HG03097 (cell line): ENCODE measurements around the gene SLC2A6.
A peak's percentile ranks its signal among the peaks of the same experiment; 100 is the strongest.
"Not testable (repeated sequence)": the region's sequence is repeated elsewhere in the genome, so short reads cannot be mapped to it uniquely, and the experiment has no call there.

Experiments used
- ATAC-seq: cut with Tn5 transposase; IDR thresholded peaks from one replicate; pipeline ENCODE4 v1.9.1; 2021; ENCODE audit not compliant: unreplicated experiment, low FRiP score

Gene SLC2A6

GRCh38 chr9:133463864-133464615 is 14.9 kb downstream of the SLC2A6 start:
- ATAC-seq, result no peak

GRCh38 chr9:133463234-133463863 is 15.6 kb downstream of the SLC2A6 start:
- no peak for ATAC-seq

GRCh38 chr9:133461975-133462374 is 16.9 kb downstream of the SLC2A6 start:
- no peak for ATAC-seq

DNA sequence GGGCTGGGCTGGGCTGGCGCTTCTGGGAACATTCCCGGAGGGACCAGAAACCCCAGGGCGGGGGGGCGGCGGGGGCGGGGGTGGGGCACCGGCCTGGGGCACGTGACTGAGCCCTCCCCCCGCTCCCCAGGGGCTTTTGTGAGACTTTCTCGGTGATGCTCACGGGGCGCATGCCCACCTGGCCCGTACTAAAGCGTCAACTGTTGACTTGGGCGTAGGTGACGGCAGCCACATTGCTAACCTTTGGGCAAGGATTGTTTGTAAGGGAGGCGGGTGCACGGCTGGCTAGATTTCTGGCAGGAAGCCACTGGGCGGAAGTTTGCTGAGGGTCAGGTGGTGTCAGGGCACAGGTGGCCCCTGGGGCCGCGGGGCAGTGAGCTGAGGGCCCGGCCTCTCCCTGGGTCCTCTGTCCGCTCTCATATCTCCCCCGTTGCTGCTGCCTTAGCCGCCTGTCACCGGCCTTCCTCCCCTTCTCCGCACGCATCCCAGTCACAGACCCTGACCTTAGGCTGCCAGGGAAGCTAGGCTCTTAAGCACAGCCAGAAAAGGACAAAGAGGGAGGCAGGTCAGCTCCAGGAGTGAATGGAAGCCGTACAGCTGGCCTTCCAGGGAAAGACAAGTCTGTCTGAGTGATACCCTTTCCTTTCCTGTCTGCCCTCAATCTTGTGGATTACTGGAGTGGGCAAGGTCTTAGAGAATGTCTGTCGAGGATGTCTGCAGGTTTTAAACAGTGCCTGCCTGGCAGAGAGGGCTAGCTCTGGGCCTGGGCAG is 18.3 kb downstream of the SLC2A6 start:
- peak; percentile 33 for ATAC-seq

DNA sequence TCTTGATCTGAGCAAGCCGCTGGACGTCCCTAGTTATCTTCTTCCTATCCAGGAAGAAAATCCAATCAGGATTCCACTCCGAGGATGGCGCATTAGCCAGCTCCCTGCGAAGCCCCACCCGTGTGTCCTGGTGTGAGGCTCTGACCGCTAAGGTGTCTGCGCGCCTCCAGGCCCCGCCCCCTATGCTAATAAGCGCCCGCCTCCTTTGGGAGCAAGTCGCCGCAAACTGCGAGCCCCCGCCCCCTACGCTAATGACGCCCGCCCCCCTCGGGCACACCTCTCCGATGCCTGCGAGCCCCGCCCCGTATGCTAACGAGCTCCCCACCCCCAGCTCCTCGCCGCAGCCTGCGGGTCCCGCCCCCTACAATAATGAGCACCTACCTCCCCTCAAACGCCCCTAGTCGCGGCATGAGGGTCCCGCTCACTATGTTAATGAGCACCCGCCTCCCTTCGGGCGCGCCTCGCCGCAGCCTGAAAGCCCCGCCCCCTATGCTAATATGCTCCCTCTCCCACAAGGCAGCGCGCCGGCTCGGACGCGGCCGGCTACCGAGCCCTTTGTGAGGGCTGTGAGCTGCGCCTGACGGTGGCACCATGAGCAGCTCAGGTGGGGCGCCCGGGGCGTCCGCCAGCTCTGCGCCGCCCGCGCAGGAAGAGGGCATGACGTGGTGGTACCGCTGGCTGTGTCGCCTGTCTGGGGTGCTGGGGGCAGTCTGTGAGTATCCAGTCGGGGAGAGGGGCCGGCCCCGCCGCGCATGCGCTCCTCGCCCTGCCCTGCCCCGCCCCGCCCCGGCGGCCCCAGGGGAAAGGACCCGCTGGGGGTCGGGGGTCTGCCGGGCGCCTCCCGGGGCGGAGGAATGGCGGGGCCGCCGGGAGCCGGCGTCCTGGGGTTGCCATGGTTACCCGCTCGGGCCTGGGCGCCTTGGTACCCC is 19.2 kb downstream of the SLC2A6 start, which contains the start of gene CACFD1:
CACFD1 (plus strand) TSS at position 503 of the 929 bp plus-strand sequence; CDS start at position 592, 89 bp downstream.
- peak; percentile 61 for ATAC-seq

- no peak for ATAC-seq
Measured at GRCh38 chr9:133458643-133459312, 20.1 kb downstream of the SLC2A6 start.

DNA sequence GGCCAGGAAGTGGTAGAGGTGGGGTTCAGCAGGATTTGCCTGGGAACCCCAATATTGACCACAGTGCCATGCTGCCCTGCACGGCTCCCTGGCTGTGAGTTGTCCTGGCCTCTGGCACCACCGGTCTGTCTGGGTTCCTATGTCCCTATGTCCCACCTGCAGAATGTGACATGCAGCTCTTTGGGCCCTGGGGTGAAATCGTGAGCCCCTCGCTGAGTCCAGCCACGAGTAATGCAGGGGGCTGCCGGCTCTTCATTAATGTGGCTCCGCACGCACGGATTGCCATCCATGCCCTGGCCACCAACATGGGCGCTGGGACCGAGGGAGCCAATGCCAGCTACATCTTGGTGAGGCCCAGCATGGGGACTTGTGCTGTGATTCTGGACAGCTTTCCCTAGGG is 21.2 kb downstream of the SLC2A6 start:
- ATAC-seq, result no peak

DNA sequence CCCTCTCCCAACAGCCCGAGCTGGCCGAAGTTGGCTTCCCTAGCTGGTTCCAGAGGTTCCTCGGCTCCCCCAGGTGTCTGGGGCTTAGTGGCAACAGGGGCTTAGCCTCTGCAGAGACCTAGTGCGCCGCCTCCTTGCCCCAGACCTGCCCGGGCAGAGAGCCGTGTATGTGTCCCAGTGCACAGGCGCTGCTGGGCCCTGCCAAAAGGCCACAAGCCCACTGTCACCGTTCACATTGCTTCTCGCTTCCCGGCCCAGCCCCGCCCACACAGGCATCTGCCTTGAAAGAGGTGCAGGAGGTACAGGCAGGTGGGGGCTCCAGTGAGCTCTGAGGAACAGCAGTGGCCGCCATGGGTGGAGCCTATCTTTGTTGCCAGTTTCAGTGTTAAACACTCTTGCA is 21.7 kb downstream of the SLC2A6 start:
- ATAC-seq, result no peak

- ATAC-seq, result no peak
Measured at GRCh38 chr9:133456409-133456808, 22.5 kb downstream of the SLC2A6 start.

- ATAC-seq, result no peak
Measured at GRCh38 chr9:133455936-133456335, 23.0 kb downstream of the SLC2A6 start.

DNA sequence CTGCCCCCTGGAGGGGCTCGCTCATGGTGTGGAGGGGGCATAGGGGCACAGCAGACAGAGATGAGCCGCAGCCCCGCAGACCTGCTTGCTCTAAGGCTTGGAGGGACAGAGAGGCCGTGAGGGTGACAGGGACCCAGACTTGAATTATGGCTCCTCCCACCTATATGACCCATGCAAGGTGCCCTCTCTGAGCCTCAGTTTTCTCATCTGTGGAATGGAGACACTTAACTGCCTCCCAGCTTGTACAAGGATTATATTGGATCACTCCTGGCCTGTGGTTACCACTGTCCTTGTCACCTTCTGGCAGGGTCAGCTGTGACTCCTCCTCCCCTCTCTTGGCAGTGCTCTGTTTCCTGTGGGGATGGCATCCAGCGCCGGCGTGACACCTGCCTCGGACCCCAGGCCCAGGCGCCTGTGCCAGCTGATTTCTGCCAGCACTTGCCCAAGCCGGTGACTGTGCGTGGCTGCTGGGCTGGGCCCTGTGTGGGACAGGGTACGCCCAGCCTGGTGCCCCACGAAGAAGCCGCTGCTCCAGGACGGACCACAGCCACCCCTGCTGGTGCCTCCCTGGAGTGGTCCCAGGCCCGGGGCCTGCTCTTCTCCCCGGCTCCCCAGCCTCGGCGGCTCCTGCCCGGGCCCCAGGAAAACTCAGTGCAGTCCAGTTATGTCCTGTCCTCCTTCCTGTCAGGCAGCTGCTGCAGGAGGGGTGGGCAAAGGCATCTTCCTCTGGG is 23.8 kb downstream of the SLC2A6 start:
- ATAC-seq, result no peak

DNA sequence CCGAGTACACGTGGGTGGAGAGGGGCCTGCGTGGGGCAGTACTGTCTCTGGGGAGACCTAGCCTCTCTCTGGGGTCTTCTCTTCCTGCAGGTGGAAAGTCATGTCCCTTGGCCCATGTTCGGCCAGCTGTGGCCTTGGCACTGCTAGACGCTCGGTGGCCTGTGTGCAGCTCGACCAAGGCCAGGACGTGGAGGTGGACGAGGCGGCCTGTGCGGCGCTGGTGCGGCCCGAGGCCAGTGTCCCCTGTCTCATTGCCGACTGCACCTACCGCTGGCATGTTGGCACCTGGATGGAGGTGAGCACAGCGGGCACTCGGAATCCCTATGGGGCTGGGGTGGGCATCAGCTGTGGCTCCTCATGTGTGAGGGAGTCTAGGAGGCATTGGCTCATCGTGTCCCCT is 24.6 kb downstream of the SLC2A6 start:
- ATAC-seq, result no peak

DNA sequence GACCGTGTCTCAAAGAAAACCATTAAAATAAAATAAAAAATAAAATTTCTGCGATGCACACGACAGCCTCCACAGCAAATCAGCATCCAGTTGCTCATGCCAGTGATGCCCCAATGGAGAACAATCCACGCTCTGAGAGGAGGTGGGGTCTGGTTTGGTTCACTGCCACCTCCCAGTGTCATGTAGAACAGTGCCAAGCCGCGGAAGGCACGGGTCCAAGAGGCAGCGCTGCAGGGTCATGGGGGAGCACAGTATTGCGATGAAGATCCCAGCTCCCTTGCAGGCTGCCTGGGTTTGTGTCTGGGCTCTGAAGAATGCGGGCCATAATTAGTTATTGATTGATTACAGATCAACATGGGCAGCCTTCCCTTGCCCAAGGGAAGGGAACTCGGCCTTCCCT is 25.2 kb downstream of the SLC2A6 start:
- no peak for ATAC-seq

DNA sequence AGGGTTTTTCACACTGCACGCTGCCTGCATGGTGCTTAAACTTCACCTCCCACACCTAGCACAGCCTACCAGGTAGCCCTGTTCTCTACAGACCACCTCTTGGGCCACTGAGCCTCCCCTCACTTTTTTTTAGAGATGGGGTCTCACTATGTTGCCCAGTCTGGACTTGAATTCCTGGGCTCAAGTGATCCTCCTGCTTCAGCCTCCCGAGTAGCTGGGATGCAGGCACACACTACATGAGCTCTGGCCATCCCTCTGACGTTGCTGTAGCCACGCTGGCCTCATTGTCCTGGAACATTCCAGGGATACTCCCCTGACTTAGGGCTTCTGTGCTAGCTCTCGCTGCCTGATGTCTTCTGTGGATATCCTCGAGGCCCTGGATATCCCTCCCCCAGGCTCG is 26.3 kb downstream of the SLC2A6 start:
- no peak for ATAC-seq

DNA sequence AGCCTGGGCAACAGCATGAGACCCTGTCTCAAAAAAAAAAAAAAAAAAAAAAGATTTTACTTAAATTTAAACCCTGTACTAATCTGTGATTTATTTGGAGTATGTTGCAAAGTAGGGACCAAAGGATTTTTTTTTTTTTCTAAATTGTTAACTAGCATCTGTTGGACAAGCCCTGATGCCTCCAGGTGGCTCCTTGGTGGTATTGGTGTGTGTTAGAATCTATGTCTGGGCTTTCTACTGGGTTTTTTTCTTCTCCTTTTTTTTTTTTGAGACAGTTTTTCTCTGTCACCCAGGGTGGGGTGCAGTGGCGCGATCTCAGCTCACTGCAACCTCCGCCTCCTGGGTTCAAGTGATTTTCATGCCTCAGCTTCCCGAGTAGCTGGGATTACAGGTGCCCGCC is 27.0 kb downstream of the SLC2A6 start:
- not testable (repeated sequence) for ATAC-seq

DNA sequence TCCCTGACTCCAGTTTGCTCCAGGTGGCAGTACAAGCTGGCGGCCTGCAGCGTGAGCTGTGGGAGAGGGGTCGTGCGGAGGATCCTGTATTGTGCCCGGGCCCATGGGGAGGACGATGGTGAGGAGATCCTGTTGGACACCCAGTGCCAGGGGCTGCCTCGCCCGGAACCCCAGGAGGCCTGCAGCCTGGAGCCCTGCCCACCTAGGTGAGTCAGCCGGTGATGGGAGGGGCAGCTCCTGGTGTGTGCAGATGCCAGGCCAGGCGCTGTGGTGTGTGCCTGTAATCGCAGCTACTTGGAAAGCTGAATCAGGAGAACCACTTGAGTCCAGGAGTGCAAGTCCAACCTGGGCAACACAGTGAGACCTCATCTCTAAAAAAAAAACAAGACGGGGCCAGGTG is 29.1 kb downstream of the SLC2A6 start:
- ATAC-seq, result no peak

- no peak for ATAC-seq
Measured at GRCh38 chr9:133448487-133448972, 30.4 kb downstream of the SLC2A6 start.

GRCh38 chr9:133445293-133445969 is 33.5 kb downstream of the SLC2A6 start:
- no peak for ATAC-seq
